Pons (tissue), 1 donor: Measurements from ENCODE around the gene CCDC60.

ENCODE experiments used
- DNase-seq: peaks from one replicate; pipeline ENCODE4 v3.0.0-alpha.2; 2016; ENCODE audit warnings: low spot score

The CCDC60 gene

GRCh38 chr12:119446459-119446858 lies 111.9 kb downstream of the CCDC60 start:
- no peak for DNase-seq

GRCh38 chr12:119447126-119447525 lies 112.6 kb downstream of the CCDC60 start:
- no peak for DNase-seq

GRCh38 chr12:119447618-119448017 lies 113.1 kb downstream of the CCDC60 start:
- DNase-seq: no peak

- no peak for DNase-seq
Observed at GRCh38 chr12:119448611-119449131, 114.1 kb downstream of the CCDC60 start.

GRCh38 chr12:119450771-119451170 lies 116.2 kb downstream of the CCDC60 start:
- DNase-seq: no peak

- DNase-seq: no peak
Observed at GRCh38 chr12:119456824-119457223, 122.3 kb downstream of the CCDC60 start.

- no peak for DNase-seq
Observed at GRCh38 chr12:119457271-119457670, 122.7 kb downstream of the CCDC60 start.

- no peak for DNase-seq
Observed at GRCh38 chr12:119459481-119459880, 125.0 kb downstream of the CCDC60 start.

GRCh38 chr12:119460876-119461275 lies 126.3 kb downstream of the CCDC60 start:
- DNase-seq: no peak

- DNase-seq: no peak
Observed at GRCh38 chr12:119461636-119462214, 127.2 kb downstream of the CCDC60 start.

GRCh38 chr12:119463211-119463926 lies 128.8 kb downstream of the CCDC60 start:
- DNase-seq: no peak

GRCh38 chr12:119468296-119468695 lies 133.8 kb downstream of the CCDC60 start:
- no peak for DNase-seq

- no peak for DNase-seq
Observed at GRCh38 chr12:119475650-119476049, 141.1 kb downstream of the CCDC60 start.

GRCh38 chr12:119476951-119477350 lies 142.4 kb downstream of the CCDC60 start:
- DNase-seq: no peak

- peak; percentile 2 for DNase-seq
Observed at GRCh38 chr12:119479121-119479561, 144.6 kb downstream of the CCDC60 start.

- no peak for DNase-seq
Observed at GRCh38 chr12:119480551-119480950, 146.0 kb downstream of the CCDC60 start.

- DNase-seq: no peak
Observed at GRCh38 chr12:119486599-119487154, 152.1 kb downstream of the CCDC60 start.

- no peak for DNase-seq
Observed at GRCh38 chr12:119491814-119492213, 157.3 kb downstream of the CCDC60 start.

GRCh38 chr12:119500209-119500608 lies 165.7 kb downstream of the CCDC60 start:
- no peak for DNase-seq

- DNase-seq: no peak
Observed at GRCh38 chr12:119501052-119501451, 166.5 kb downstream of the CCDC60 start.

GRCh38 chr12:119505001-119505400 lies 170.5 kb downstream of the CCDC60 start:
- no peak for DNase-seq

- DNase-seq: no peak
Observed at GRCh38 chr12:119512772-119513497, 178.4 kb downstream of the CCDC60 start.

GRCh38 chr12:119528241-119528640 lies 193.7 kb downstream of the CCDC60 start:
- no peak for DNase-seq
